Lower lobe of right lung (tissue), 2 donors: Measurements from ENCODE around the gene DNAJC28. TPM values are rescaled to one million over a fixed set of nuclear protein-coding genes. Genes with fewer than 3 reads are reported as not detected.
A peak's percentile ranks its signal among the peaks of the same experiment; 100 is the strongest.

Experiments used
- ATAC-seq, 2 donors: fragments of 200-7000 bp; cut with Tn5 transposase; one replicate each; pipeline ENCODE4 v1.9.1; 2020 to 2022; ENCODE audit warnings: mild to moderate bottlenecking in 2 of 2, moderate library complexity in 2 of 2
- DNase-seq: peaks from one replicate; pipeline ENCODE4 v3.0.0-alpha.2; 2020
- H3K27ac ChIP-seq: fragments of 200-600 bp; one replicate; pipeline ENCODE4 v1.8.0; 2022
- H3K27me3 ChIP-seq: fragments of 200-600 bp; one replicate; pipeline ENCODE4 v1.8.0; 2022; ENCODE audit warnings: low read depth
- H3K36me3 ChIP-seq: fragments of 200-600 bp; one replicate; pipeline ENCODE4 v1.8.0; 2022; ENCODE audit warnings: mild to moderate bottlenecking
- H3K4me1 ChIP-seq: fragments of 200-600 bp; one replicate; pipeline ENCODE4 v1.8.0; 2022
- H3K4me3 ChIP-seq: fragments of 200-600 bp; one replicate; pipeline ENCODE4 v1.8.0; 2022; ENCODE audit warnings: mild to moderate bottlenecking
- H3K9me3 ChIP-seq: fragments of 200-600 bp; one replicate; pipeline ENCODE4 v1.8.0; 2022
- intact Hi-C: fragments of 100-400 bp; cut with DNase I; formaldehyde crosslinking; loops from one replicate; pipeline ENCODE4 v1.11.0; 2022
- total RNA-seq: library from RNA; stranded (reverse); fragmentation: NEBNext Ultra II Directional; extraction: Animal tissue kit (Norgen Biotek cat#: 25700); gene quantifications from one replicate; pipeline ENCODE4 v1.2.1, GENCODE V29; 2021
- TF ChIP-seq, protein P1 (sequence below): fragments of 200-600 bp; IDR thresholded peaks from one replicate; pipeline ENCODE4 v1.8.0; 2022; ENCODE audit warnings: antibody characterized with exemption, mild to moderate bottlenecking
- donor health status: DM: no; HTN: yes; CAD: no; lungs with severe emphysema.

The DNAJC28 gene
- total RNA-seq, 1 donor from 2014 or later = 2.1 TPM

DNA sequence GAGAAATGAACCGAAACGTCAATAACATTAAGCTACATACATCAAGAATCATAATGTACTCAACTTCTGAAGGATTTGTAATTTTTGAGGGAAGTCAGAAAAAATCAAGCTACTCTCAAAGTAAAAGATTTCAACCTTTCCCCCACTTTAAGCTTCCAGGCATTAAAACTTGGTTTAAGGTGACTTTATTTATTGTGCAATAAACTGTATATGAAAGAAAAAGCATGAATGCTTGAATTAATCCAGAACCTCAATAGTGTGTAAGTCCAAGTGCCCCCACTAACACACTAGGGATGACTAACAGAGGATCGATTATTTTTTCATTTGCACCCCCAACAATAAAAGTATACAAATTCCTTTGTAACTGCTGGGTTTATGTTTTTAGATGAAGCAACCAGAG lies 39.5 kb upstream of the DNAJC28 start:
- intact Hi-C loops = no loop called here
- TF ChIP-seq, protein P1, sequence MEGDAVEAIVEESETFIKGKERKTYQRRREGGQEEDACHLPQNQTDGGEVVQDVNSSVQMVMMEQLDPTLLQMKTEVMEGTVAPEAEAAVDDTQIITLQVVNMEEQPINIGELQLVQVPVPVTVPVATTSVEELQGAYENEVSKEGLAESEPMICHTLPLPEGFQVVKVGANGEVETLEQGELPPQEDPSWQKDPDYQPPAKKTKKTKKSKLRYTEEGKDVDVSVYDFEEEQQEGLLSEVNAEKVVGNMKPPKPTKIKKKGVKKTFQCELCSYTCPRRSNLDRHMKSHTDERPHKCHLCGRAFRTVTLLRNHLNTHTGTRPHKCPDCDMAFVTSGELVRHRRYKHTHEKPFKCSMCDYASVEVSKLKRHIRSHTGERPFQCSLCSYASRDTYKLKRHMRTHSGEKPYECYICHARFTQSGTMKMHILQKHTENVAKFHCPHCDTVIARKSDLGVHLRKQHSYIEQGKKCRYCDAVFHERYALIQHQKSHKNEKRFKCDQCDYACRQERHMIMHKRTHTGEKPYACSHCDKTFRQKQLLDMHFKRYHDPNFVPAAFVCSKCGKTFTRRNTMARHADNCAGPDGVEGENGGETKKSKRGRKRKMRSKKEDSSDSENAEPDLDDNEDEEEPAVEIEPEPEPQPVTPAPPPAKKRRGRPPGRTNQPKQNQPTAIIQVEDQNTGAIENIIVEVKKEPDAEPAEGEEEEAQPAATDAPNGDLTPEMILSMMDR = no peak
- peaks cover 98% of the 10 kb centered on the region for H3K36me3 ChIP-seq

DNA sequence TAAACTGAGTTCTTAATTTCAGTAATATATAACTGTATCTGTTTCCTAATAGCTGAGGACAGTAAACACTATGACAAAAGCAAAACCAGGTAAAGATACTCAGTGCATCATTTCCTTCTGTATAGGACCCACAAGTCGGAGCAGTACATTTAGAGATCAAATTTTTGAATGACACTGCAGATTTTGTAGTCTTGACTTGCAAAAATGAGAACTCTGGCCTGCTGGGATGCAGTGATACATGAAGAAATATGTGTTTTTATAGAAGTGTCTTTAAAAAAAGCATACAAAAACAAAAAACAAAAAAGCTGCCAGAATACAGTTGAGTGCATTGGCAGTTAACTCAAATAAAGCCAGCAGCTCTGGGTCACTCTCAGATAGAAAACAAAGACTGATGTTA lies 31.4 kb upstream of the DNAJC28 start:
- Histone ChIP-seq H3K4me1 (no peaks in the 10 kb centered on the region), H3K9me3 (no peaks in the 10 kb centered on the region), H3K4me3 (no peak overlapping the region), H3K27me3 (no peaks in the 10 kb centered on the region), H3K27ac (no peak overlapping the region), H3K36me3 (peaks cover 75% of the 10 kb centered on the region)
- ATAC-seq (no peak), DNase-seq (no peak)
- intact Hi-C loops = no loop called here
- TF ChIP-seq, protein P1 = no peak

More for the DNA sequence above, 39.5 kb upstream of the DNAJC28 start:
- no peak overlapping the region for H3K27ac ChIP-seq
- no peaks in the 10 kb centered on the region for H3K27me3 ChIP-seq
- H3K9me3 ChIP-seq = no peaks in the 10 kb centered on the region
- no peak overlapping the region for H3K4me3 ChIP-seq
- H3K4me1 ChIP-seq = no peaks in the 10 kb centered on the region
- no peak for DNase-seq
- ATAC-seq = no peak

- H3K27me3 ChIP-seq = no peaks in the 10 kb centered on the region
- intact Hi-C loops = no loop called here
- ATAC-seq (no peak), DNase-seq (no peak)
- no peak overlapping the region for H3K27ac ChIP-seq
- no peaks in the 10 kb centered on the region for H3K4me1 ChIP-seq
- TF ChIP-seq, protein P1 = no peak
- no peak overlapping the region for H3K4me3 ChIP-seq
- H3K9me3 ChIP-seq = no peaks in the 10 kb centered on the region
- H3K36me3 ChIP-seq = peaks cover 75% of the 10 kb centered on the region
Observed at GRCh38 chr21:33522297-33522952, 30.9 kb upstream of the DNAJC28 start.

GRCh38 chr21:33518899-33519298 lies 27.4 kb upstream of the DNAJC28 start:
- no peaks in the 10 kb centered on the region for H3K27me3 ChIP-seq
- H3K9me3 ChIP-seq = no peaks in the 10 kb centered on the region
- no peak overlapping the region for H3K27ac ChIP-seq
- H3K4me3 ChIP-seq = no peak overlapping the region
- peaks cover 9% of the 10 kb centered on the region for H3K4me1 ChIP-seq
- intact Hi-C loops = no loop called here
- H3K36me3 ChIP-seq = peaks cover 77% of the 10 kb centered on the region
- TF ChIP-seq, protein P1 = no peak
- ATAC-seq (no peak), DNase-seq (no peak)

GRCh38 chr21:33514229-33514628 lies 22.7 kb upstream of the DNAJC28 start:
- no peak for DNase-seq
- TF ChIP-seq, protein P1 = no peak
- intact Hi-C loops = no loop called here
- no peaks in the 10 kb centered on the region for H3K27me3 ChIP-seq
- no peaks in the 10 kb centered on the region for H3K9me3 ChIP-seq
- H3K4me3 ChIP-seq = no peak overlapping the region
- ATAC-seq = peak; percentile 61 to 67
- peaks cover 9% of the 10 kb centered on the region for H3K4me1 ChIP-seq
- H3K27ac ChIP-seq = no peak overlapping the region
- H3K36me3 ChIP-seq = peaks cover 79% of the 10 kb centered on the region
